Stomach smooth muscle (tissue), 2 donors: Measurements from ENCODE around the gene ZBED6.
"Not testable (repeated sequence)": the region's sequence is repeated elsewhere in the genome, so short reads cannot be mapped to it uniquely, and the experiment has no call there.

Experiments used
- H3K27ac ChIP-seq: one replicate; pipeline ENCODE4 v1.7.0; 2013; ENCODE audit warnings: mild to moderate bottlenecking, low read length, inconsistent platforms
- H3K27me3 ChIP-seq, 2 donors: one replicate each; pipeline ENCODE4 v1.7.0; 2013; ENCODE audit warnings: low read length in 2 of 2; ENCODE audit not compliant: insufficient read depth in 2 of 2, control insufficient read depth in 1 of 2
- H3K36me3 ChIP-seq, 2 donors: one replicate each; pipeline ENCODE4 v1.7.0; 2013; ENCODE audit warnings: low read length in 2 of 2; ENCODE audit not compliant: control insufficient read depth in 2 of 2, insufficient read depth in 2 of 2
- H3K4me1 ChIP-seq: one replicate; pipeline ENCODE4 v1.7.0; 2013; ENCODE audit warnings: low read length; ENCODE audit not compliant: control insufficient read depth, insufficient read depth
- H3K4me3 ChIP-seq, 2 donors: one replicate each; pipeline ENCODE4 v1.7.0; 2013; ENCODE audit warnings: low read length in 2 of 2
- H3K9ac ChIP-seq, 2 donors: one replicate each; pipeline ENCODE4 v1.7.0; 2013; ENCODE audit warnings: low read length in 2 of 2, mild to moderate bottlenecking in 1 of 2
- H3K9me3 ChIP-seq, 2 donors: one replicate each; pipeline ENCODE4 v1.7.0; 2013; ENCODE audit warnings: low read length in 2 of 2; ENCODE audit not compliant: control insufficient read depth in 2 of 2
- donor health status: healthy.
- donor health status: Pancreatic carcinoma.

Gene ZBED6

DNA sequence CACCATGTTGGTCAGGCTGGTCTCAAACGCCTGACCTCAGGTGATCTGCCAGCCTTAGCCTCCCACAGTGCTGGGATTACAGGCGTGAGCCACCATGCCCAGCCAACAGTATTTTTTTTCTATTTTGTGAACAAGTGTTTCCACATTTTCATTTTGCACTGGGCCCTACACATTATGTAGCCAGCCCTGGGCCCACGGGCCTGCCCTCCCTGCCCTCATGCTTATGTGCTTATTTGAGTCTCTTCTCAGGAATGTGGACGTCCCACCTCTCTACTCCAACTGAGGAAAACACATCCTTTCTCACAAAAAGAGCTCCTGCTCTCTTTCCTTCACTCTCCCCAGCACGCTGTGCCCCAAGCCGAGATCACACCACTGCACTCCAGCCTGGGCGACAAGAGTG, 13.5 kb upstream of the ZBED6 start:
- H3K27ac ChIP-seq = no peak overlapping the region
- H3K27me3 ChIP-seq = no peaks in the 10 kb centered on the region
- H3K9me3 ChIP-seq = no peaks in the 10 kb centered on the region
- H3K9ac ChIP-seq = no peak overlapping the region
- no peak overlapping the region for H3K4me3 ChIP-seq
- H3K4me1 ChIP-seq = no peaks in the 10 kb centered on the region
- no peaks in the 10 kb centered on the region for H3K36me3 ChIP-seq

DNA sequence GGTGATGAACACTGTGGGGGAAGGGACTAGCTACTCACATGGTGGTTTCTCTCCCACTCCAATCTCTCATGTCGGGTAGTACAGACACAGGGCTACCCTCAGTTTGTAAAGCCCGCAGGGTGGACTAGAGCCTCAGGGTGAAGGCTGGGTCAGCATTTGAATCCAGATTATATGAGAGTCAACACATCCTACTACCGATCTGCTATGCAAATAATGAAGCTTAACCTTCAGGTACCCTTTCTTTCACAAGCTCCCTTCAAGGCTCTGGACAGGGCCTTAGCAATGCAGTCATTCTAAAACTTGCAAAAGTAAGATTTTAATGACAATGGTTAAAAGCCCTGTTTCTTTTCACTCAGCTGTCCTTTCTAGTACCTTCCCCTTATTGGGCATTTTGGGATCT, 5.5 kb upstream of the ZBED6 start:
- Histone ChIP-seq H3K36me3 (no peaks in the 10 kb centered on the region), H3K27ac (no peak overlapping the region), H3K9me3 (no peaks in the 10 kb centered on the region), H3K27me3 (no peaks in the 10 kb centered on the region), H3K4me3 (no peak overlapping the region), H3K4me1 (no peaks in the 10 kb centered on the region), H3K9ac (no peak overlapping the region)

DNA sequence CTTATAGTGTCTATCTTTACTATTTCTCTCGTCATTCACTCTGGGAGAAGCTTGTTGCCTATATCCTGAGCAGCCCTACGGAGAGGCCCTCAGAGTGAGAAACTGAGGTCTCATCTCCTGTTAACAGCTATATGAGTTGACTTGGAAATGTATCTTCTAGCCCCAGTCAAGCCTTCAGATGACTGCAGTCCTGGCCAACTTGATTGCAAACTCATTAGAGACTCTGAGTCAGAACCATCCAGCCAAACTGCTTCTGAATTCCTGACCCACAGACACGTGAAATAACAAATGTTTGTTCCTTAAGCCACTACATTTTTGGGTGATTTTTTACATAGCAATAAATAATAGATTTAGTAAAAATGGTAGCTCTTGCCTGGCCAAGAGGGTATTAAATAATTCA, 3.9 kb upstream of the ZBED6 start:
- H3K27me3 ChIP-seq = no peaks in the 10 kb centered on the region
- H3K4me1 ChIP-seq = no peaks in the 10 kb centered on the region
- H3K9ac ChIP-seq = no peak overlapping the region
- no peaks in the 10 kb centered on the region for H3K36me3 ChIP-seq
- H3K27ac ChIP-seq = no peak overlapping the region
- no peak overlapping the region for H3K4me3 ChIP-seq
- no peaks in the 10 kb centered on the region for H3K9me3 ChIP-seq

DNA sequence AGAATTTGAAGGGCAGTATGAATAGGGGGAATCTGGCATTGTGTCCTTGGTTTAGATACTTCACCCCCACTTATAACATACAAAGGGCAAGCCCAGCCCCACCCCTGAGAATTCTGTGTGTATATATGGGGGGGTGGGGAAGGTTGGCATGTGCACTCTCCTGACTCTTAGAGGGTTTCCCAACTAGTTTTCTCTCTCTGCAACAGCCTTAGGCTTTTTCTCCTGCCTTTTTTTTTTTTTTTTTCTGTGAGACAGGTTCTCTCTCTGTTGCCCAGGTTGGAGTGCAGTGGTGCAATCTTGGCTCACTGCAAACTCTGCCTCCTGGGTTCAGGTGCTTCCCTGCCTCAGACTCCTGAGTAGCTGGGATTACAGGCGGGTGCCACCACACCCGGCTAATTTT, 2.9 kb upstream of the ZBED6 start:
- no peak overlapping the region for H3K4me3 ChIP-seq
- H3K27ac ChIP-seq = no peak overlapping the region
- peaks cover 0 to 3% of the 10 kb centered on the region in 2 donors for H3K36me3 ChIP-seq
- no peaks in the 10 kb centered on the region for H3K27me3 ChIP-seq
- no peak overlapping the region for H3K9ac ChIP-seq
- no peaks in the 10 kb centered on the region for H3K9me3 ChIP-seq
- H3K4me1 ChIP-seq = peaks cover 6% of the 10 kb centered on the region

DNA sequence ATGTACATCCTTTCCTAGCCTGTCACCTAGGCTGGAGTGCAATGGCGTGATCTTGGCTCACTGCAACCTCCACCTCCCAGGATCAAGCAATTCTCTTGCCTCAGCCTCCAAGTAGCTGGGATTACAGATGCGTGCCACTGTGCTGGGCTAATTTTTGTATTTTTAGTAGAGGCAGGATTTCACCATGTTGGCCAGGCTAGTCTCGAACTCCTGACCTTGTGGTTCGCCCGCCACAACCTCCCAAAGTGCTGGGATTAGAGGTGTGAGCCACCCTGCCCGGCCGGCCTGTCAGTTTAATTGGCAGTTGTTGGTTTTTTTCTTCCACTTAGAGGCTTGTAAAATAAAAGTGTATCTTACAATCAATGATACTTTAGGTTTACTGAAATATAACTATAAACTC, 1.9 kb upstream of the ZBED6 start:
- not testable (repeated sequence) for H3K27ac ChIP-seq

DNA sequence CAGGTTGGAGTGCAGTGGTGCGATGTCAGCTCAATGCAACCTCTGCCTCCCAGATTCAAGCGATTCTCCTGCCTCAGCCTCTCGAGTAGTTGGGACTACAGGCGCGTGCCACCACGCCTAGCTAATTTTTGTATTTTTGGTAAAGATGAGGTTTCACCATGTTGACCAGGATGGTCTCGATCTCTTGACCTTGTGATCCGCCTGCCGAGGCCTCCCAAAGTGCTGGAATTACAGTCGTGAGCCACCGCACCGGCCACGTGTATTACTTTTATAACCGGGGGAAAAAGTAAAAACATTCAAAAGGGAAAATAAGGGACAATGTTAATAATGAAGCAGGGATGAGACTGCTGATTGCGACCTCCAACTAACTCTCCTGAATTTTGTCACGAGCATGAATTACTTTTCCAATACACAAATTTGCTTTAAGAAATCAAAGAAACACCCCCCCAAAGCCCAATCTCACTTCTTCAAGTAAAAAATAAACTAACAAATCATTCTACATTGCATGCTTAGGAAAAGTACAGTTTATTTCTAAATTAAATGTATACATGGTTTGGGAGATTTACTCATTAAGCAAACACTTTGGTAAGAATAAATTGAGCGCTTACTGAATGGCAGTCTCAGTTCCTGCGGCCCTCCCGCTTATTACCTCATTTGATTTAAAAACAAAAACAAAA, 521 bp upstream of the ZBED6 start:
- Histone ChIP-seq H3K27me3 (no peaks in the 10 kb centered on the region), H3K9me3 (no peaks in the 10 kb centered on the region), H3K4me3 (peak overlapping the region; percentile 89 to 99), H3K9ac (peak overlapping the region; percentile 76 to 98), H3K36me3 (peaks cover 8 to 9% of the 10 kb centered on the region in 2 donors), H3K27ac (peak overlapping the region; percentile 89), H3K4me1 (peaks cover 17% of the 10 kb centered on the region)

More for the DNA sequence above, 1.9 kb upstream of the ZBED6 start:
- not testable (repeated sequence) for H3K36me3 ChIP-seq, H3K9me3 ChIP-seq, H3K4me3 ChIP-seq, H3K9ac ChIP-seq, H3K27me3 ChIP-seq
- peaks cover 16% of the 10 kb centered on the region for H3K4me1 ChIP-seq

DNA sequence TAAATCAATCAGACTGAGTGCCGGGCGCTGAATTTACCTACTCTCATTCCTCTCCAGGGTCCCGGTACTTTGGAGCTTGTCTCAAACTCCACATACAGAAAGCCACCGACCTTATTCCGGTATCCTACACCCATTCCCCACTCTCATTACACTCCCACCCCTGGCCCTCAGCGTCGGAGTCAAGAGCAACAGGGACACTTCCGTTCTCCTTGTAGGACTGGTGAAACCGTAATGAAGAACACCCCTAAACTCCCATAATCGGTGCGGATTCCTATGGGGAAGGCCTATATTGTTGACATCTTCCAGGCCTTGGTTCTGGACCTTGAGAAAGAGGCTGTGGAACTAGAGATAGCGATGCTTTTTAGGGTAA, 798 bp downstream of the ZBED6 start:
- Histone ChIP-seq H3K4me1 (peaks cover 17% of the 10 kb centered on the region), H3K9ac (peak overlapping the region; percentile 88 to 98), H3K4me3 (peak overlapping the region; percentile 89 to 99), H3K36me3 (peaks cover 8 to 9% of the 10 kb centered on the region in 2 donors), H3K27ac (peak overlapping the region; percentile 89), H3K9me3 (no peaks in the 10 kb centered on the region), H3K27me3 (no peaks in the 10 kb centered on the region)

DNA sequence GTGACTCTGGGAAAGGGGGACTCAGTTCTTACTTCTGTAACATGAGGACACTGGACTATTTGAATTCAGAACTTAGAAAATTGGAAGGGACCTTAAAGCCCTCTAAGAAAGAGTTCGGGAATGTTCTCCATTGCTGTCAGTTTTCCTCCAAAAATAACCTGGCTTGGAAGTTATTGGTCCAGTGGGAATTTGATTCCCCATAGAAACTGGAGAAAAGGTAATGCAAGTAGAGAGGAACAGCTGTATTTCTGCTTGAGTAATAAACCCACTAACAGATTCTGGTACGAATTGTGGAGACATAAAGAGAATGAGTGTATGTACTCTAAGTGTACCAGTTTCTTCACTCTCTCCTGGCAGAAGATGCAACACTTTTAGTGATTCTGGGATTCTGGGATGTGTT, 1.8 kb downstream of the ZBED6 start:
- peak overlapping the region; percentile 89 to 99 for H3K4me3 ChIP-seq
- peaks cover 8 to 9% of the 10 kb centered on the region in 2 donors for H3K36me3 ChIP-seq
- no peaks in the 10 kb centered on the region for H3K9me3 ChIP-seq
- peak overlapping the region in 1 of 2 donors; percentile 98 for H3K9ac ChIP-seq
- H3K27ac ChIP-seq = no peak overlapping the region
- H3K4me1 ChIP-seq = peaks cover 17% of the 10 kb centered on the region
- H3K27me3 ChIP-seq = no peaks in the 10 kb centered on the region

DNA sequence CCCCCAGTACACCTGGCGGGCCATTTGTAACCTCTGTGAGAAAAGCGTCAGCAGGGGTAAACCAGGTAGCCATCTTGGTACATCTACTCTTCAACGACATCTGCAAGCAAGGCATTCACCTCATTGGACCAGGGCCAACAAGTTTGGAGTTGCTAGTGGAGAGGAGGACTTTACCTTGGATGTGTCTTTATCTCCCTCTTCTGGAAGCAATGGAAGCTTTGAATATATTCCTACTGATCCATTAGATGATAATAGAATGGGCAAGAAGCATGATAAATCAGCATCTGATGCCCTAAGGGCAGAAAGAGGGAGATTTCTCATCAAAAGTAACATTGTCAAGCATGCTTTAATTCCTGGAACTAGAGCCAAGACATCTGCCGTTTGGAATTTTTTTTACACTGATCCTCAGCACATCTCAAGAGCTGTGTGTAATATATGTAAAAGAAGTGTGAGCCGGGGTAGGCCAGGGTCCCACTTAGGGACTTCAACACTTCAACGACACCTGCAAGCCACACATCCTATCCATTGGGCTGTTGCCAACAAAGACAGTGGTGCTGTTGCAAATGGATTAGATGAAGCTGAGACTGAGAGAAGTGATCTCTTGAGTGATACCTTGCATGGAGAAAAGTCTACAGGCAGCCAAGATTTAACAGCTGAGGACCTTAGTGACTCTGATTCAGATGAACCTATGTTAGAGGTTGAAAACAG, 2.7 kb downstream of the ZBED6 start:
- no peak overlapping the region for H3K9ac ChIP-seq
- H3K36me3 ChIP-seq = peaks cover 8 to 9% of the 10 kb centered on the region in 2 donors
- no peak overlapping the region for H3K27ac ChIP-seq

DNA sequence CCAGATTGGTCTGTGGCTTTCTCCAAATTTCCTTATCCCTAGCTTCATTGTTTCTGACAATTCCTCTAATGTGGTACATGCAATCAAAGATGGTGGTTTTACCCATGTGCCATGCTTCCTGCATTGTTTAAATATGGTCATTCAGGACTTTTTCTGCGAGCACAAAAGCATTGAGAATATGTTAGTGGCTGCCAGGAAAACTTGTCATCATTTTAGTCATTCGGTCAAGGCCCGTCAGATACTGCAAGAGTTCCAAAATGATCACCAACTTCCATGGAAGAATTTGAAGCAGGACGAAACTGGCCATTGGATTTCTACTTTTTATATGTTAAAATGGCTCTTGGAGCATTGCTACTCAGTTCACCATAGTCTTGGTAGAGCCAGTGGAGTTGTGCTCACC, 3.7 kb downstream of the ZBED6 start:
- H3K4me1 ChIP-seq = peaks cover 17% of the 10 kb centered on the region
- no peak overlapping the region for H3K4me3 ChIP-seq
- no peak overlapping the region for H3K27ac ChIP-seq
- H3K9ac ChIP-seq = no peak overlapping the region
- H3K9me3 ChIP-seq = no peaks in the 10 kb centered on the region
- no peaks in the 10 kb centered on the region for H3K27me3 ChIP-seq
- peaks cover 12 to 14% of the 10 kb centered on the region in 2 donors for H3K36me3 ChIP-seq

More for the DNA sequence above, 2.7 kb downstream of the ZBED6 start:
- H3K9me3 ChIP-seq = no peaks in the 10 kb centered on the region
- no peaks in the 10 kb centered on the region for H3K27me3 ChIP-seq
- H3K4me3 ChIP-seq = peak overlapping the region; percentile 10 to 99
- peaks cover 17% of the 10 kb centered on the region for H3K4me1 ChIP-seq

DNA sequence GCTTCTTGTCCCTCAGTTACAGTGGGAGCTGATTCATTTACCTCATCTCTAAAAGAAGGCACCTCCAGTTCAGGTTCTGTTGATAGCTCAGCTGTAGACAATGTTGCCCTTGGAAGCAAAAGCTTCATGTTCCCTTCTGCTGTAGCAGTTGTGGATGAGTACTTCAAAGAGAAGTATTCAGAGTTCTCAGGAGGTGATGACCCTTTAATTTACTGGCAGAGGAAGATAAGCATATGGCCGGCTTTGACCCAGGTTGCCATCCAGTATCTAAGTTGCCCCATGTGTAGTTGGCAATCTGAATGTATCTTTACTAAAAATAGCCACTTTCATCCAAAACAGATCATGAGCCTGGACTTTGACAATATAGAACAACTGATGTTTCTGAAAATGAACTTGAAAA, 4.5 kb downstream of the ZBED6 start:
- H3K27me3 ChIP-seq = no peaks in the 10 kb centered on the region
- no peak overlapping the region for H3K9ac ChIP-seq
- H3K36me3 ChIP-seq = peaks cover 12 to 14% of the 10 kb centered on the region in 2 donors
- peaks cover 17% of the 10 kb centered on the region for H3K4me1 ChIP-seq
- H3K9me3 ChIP-seq = no peaks in the 10 kb centered on the region
- H3K4me3 ChIP-seq = peak overlapping the region in 1 of 2 donors; percentile 14
- H3K27ac ChIP-seq = no peak overlapping the region
